GM19193 (cell line): ENCODE results near the gene DLGAP4.

Experiments used
- POLR2A ChIP-seq: IDR thresholded peaks from 4 replicates; pipeline ENCODE4 v1.6.1; 2011; ENCODE audit not compliant: insufficient read depth, insufficient read length; ENCODE audit errors: extremely low read depth

Gene DLGAP4

DNA sequence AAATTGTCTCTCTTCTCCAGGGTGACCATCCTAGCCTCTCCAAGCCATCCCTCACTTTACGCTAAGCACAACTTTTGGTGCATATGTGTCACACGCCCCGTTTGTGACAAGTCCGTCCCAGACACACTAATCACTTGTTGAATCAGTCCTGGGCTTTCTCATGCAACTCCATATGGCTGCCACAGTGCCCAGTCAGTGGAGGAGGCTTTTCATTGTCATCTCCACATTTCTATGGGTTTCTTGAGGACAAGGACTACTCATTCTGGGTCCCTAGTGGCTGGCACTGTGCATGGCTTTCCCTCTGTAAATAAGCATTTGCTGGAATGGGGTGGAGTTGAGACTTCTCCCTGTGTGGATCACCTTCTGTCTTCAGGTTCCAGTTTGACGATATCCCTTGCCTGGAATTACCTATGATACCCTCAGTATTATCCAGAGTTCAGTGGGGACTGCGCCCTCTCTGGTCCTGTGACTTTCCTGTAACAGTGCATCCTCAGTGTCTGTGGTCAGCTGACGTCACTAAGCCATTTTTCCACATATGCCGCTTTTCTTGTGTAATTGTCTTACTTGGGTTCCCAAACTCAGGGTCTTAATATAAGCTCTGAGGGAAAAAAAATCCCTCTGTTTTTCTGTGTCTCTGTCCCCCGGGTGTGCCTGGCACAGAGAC lies 175.4 kb downstream of the DLGAP4 start:
- no peak for TF ChIP-seq POLR2A

DNA sequence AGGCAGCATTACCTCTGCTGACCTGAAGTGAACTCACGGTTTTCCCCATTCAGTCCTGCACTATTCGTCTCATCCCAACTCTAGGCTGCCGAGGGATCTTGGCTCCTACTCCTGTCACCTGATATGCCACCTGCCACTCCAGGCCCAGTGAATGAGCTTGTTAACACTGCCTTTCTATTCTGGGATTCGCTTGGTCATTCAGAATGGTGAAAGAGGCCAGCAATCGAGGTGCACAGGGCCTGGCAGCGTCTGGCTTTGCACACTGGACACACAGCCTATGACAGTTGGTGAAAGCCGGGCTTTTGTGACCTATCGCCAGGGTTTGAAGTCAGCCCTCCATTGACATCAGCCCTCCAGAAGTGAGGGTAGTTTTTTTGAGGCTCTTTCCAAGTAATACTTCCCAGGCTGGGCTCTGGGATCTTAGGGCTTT lies 175.9 kb downstream of the DLGAP4 start:
- no peak for TF ChIP-seq POLR2A

DNA sequence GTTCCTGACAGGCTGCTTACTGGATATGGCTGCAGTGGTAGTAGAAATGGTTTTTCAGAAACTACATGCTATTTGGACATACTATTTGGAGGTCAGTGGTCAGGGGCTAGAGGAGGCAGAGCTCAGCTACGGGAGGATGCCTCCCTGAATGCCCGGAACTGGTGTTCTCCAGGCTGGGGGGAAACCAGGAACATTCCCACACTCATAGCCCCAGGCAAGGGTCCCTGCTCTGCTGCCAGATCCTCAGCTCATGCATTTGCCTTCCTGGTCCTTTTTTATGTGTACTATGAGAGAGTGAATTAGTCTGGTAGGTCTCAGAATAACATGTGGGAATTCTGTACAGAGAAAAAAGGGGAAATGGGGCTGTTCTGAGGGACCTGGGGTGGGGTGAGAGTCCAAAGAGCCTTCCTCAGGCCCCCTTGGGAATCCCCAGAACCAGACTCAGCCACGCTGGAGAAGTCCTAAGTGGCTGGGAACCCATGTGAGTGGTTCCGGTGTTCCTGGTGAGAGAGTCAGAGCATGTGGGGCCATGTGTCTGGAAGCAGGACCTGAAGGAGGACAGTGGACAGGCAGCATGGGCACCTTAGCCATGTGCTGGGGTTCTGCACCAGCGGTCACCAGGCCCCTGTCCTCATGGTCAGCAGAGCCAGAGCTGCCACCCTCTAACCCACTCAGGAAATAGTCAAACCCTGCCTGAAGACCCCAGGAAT lies 177.2 kb downstream of the DLGAP4 start:
- TF ChIP-seq POLR2A, result no peak

DNA sequence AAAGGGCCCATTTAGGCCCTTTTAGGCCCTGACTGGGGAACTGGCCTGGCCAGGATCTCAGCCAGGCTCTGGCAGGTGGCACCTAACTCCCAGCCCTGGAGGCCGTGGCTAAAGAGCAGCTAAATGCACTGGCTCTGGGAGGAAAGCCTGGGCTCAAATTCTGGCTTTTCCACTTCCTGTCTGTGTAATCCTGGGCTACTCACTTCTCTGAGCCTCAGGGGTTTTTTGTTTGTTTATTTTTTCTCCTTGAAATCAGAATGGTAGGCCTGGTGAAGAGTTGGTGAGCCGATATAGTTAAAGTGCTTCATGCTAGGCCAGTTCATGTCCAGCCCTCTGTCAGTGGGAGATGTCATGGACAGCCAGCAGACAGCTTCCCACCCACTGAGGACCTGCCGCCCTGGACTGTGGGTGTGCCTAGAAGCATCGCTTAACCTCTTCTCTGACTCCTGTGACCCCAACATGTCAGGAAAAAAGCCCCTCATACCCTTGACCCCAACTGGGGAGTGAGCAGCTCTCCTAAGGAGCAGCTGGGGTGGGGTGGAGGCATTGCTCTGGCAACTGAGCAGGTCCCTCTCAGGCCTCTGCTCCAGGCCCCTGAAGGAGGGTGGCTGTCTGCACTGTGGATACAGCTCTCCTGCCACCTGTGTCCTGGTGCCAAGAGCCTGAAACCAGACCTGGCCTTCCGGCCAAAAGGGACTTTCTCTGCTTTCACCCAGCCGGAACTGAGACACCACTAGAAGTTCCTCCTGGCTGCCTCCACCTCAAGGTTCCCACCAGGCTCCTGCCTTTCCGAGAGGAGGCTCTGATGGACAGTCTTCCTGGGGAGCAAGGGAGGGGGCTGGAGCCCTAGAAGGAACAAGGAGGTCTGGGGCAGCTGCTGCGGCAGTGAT lies 178.0 kb downstream of the DLGAP4 start:
- TF ChIP-seq POLR2A, result no peak

DNA sequence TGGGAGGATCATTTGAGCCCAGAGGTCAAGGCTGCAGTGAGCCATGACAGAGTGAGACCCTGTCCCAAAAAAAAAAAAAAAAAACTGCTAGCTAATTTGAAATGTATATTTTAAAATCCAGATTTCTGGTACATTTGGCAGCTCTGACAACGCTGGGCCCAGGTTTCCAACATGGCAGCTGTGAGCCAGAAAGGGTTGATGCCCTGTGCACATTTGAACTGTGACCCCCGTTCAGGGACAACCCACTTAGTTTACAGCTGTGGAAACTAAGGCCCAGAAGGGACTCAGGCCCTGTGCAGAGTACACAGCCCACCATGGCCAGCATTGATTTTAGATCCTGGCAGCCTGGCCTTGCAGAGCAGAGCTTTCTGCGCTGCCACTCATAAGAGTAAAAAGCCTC lies 179.1 kb downstream of the DLGAP4 start:
- TF ChIP-seq POLR2A, result no peak

DNA sequence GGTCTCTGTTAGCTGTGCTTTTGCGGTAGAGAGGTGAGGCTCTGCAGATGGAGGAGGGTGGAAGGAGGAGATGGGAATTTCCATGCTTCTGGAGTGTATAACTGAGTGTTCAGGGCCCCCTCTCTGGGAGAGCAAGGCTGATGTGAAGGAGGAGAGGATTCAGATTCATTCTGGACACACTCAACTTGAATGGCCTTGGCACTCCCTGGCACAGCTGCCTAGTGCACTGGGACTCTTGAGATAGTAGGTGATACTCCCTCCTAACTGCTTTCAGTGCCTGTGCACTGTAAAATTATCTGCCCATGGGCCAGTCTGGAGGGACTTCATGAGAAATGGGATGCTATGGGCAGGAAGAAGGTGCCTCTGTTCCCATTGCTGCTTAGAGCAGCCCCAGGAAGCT lies 180.9 kb downstream of the DLGAP4 start:
- TF ChIP-seq POLR2A, result no peak

DNA sequence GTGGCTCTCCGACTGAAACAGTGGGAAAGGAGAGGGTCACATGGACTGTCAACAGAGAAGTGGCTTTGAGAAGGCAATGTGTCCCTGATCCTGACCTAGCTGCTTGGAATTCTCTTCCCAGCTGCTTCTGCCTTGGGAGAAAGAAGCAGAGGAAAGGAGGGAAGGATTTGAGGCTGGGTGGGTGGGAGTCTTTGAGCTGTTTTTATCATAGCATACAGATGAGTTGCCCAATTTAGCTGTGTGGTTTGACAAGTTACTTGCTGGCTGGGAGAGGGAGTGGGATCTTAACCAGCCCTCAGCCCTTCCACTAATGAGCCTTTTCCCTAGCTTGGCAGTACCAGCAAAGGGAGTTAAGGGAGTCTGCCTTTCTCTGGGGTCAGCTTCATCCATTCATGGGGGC lies 184.1 kb downstream of the DLGAP4 start:
- TF ChIP-seq POLR2A, result no peak

DNA sequence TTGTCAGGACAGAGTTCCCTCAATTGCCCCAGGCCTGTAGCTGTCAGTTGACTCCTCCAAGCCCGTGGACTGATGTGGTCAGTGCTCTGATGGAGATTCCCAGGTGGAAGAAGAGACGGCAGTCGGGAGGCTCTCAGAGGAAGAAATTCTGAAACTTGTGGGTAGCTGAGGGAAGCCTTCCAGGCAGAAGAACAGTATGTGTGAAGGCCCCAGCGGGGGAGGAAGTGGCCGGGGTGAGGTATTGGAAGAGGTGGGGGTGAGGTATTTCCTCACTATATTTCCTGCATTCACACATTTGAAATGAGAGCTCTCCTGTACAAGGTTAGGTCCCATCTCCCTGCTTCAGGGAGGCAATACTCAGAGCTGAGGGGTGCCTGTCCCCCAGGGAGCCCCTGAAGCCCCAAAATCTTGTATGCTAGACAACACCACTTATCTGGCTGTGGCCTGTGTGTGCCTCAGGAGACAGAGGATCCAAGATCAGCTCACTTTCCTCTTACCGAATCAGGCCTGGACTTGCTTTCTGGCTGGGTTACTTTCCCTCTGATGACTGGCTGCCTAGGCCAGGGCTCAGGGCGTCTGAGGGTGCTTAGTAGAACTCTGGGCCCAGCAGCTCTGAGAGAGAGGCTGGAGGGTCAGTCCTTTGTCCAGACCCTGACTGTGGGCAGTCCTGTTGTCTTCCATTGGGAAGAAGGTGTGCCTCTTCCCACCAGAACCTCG lies 185.9 kb downstream of the DLGAP4 start:
- no peak for TF ChIP-seq POLR2A

DNA sequence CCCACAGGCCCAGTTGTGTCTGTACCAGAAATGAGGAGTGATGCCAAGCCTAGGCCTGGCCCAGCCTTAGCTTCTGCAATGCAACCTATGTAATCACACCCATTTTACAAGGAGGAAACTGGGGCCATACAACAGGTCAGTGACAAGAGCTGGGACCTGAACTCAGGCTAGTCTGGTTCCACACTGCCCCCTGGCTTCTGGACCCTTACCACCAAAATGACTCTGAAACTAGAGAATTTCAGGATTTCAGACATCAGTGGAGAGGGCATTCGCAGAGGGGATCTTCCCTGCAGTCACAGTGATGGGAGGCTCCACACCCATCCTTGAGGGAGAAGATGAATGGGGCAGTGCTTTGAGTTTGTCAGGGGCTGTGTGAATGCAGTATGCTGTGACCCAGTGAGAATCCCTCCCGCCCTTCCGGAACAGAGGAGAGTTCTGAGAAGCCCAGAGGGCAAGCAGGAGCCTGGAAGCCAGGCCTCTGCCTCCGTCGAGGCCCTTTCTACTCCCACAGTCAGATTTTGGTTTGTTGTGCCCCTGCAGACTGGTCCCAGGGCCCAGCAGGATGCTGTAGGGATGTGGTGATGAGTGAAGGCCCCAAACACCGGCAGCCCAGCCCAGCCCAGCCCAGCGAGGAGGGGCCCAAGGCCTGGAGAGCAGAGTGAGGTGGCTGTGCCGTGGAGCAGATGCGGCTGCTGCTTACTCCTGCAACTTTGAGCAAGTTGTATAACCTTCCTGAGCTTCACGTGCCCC lies 187.1 kb downstream of the DLGAP4 start:
- no peak for TF ChIP-seq POLR2A

DNA sequence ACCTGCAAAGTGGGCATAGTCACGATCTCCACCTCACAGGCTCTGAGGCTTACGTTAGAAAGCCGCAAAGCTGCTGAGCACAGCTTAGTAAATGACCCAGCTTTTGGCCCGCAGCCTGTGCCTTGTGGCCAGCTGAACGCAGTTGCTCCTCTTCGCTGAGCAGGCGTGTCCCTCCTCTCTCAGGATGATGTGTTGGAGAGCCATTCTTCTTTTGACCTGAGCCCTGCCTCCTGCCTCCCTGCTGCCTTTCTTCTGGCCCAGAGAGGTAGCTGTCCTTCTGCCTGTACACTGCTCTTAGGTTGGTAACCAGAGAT lies 187.6 kb downstream of the DLGAP4 start:
- TF ChIP-seq POLR2A, result no peak

DNA sequence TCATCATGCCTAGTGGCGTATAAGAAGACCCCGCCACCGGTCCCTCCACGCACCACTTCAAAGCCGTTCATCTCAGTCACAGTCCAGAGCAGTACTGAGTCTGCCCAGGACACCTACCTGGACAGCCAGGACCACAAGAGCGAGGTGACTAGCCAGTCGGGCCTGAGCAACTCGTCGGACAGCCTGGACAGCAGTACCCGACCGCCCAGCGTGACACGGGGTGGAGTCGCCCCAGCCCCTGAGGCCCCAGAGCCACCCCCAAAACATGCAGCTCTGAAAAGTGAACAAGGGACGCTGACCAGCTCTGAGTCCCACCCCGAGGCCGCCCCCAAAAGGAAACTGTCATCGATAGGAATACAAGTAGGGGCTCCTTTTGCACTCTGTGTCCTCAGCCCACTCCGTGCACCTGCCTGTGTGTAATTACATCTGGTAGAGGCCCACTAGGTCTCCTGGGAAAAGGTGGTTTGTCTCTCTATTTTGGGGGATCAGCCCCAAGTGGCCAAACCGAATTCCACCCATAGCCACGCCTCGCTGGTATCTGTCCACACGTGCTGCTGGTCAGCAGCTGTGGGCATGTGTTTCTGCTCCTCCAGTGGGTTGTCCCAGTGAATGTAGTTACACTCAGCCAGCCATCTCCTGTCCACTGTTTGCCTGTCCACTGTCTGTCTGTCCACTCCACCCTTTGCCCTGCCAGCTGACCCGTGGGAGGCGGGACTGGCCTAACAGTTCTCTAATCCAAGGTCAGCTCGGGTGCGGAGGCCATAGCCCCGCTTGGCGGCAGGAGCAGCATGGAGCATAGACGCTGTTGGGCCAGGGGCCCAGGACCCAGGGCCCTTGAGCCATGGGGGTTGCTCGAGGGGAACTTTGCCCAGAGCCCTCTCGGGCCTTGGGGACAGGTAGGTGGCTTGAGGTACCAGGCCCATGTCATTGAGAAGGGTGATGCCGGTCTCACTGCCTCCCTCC lies 190.8 kb downstream of the DLGAP4 start:
- TF ChIP-seq POLR2A, result no peak

DNA sequence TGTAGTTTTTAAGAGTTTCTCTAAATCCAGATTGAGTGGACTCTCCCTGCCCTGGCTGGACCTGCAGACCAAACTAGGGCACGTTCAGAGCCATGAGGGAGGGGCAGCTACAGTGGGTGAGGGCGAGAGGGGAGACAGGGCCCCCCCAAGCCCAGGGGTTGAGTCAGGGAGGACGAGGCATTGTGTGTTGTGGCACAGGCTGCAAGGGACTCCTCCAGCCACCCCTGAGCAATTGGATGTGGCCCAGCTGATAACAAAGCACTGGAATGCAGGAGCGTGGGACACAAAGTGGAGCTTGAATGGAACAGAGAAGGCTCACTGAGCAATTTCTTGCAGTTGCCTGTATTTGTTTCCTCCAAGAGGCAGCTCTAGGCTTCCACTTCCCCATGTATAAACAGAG lies 191.7 kb downstream of the DLGAP4 start:
- no peak for TF ChIP-seq POLR2A
